Stimulated activated CD4-positive, alpha-beta T cell treated with anti-CD3 and anti-CD28 coated beads, Interleukin-1b, Interleukin-23, amount 100 ng/mL, for 1 hour (primary cell): ENCODE results near the gene MYO5A.
A peak's percentile ranks its signal among the peaks of the same experiment; 100 is the strongest.
"Not testable (repeated sequence)": the region's sequence is repeated elsewhere in the genome, so short reads cannot be mapped to it uniquely, and the experiment has no call there.

Experiments
- DNase-seq, 2 donors: peaks; one replicate each; pipeline ENCODE4 v3.0.0-alpha.2; 2020; ENCODE audit warnings: low read depth in 2 of 2

The MYO5A gene

DNA sequence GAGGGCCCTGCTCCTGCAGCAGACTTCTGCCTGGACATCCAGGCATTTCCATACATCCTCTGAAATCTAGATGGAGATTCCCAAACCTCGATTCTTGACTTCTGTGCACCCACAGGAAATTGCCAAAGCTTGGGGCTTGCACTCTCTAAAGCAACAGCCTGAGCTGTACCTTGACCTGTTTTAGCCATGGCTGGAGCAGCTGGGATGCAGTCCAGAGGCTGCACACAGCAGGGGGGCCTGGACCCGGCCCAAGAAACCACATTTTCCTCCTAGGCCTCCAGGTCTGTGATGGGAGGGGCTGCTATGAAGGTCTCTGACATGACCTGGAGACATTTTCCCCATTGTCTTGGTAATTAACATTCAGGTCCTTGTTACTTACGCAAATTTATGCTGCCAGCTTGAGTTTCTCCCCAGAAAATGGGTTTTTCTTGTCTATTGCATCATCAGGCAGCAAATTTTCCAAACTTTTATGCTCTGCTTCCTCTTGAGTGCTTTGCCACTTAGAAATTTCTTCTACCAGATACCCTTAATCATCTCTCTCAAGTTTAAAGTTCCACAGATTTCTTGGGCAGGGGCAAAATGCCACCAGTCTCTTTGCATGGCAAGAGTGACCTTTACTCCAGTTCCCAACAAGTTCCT lies 11.8 kb upstream of the MYO5A start:
- DNase-seq: no peak

DNA sequence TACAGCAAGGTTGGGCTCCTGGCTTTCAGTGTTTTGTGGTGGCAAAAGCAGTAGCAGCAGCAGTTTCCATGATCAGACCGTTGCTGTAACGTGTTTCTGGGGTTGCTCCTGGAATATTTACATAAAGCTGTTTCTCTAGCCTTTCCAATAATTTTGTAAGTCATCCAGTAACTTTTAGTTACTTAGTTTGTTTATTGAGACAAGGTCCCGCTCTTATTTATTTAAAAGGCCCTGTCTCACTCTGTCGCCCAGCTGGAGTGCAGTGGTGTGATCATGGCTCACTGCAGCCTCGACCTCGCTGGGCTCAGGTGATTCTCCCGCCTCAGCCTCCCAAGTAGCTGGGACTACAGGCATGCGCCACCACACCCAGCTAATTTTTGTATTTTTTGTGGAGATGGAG lies 8.8 kb upstream of the MYO5A start:
- no peak for DNase-seq

DNA sequence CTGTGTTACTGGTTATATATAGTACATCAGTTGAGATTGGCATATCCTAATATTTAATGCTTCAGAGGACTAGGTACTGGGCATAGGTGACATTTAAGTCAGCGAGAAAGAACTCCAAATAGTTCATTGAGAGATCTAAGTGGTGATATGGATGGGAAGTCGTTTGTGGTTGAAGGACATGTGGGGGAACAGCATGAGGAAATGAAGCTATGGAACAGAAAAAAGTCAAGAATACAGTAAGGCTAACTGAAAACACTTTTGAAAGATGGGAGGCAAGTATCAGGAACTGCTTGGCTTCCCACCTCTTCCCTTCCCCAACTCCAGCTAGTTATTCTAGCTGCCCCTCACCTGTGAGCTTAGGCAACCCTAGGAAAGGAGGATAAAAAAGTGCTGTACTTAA lies 3.7 kb upstream of the MYO5A start:
- no peak for DNase-seq

DNA sequence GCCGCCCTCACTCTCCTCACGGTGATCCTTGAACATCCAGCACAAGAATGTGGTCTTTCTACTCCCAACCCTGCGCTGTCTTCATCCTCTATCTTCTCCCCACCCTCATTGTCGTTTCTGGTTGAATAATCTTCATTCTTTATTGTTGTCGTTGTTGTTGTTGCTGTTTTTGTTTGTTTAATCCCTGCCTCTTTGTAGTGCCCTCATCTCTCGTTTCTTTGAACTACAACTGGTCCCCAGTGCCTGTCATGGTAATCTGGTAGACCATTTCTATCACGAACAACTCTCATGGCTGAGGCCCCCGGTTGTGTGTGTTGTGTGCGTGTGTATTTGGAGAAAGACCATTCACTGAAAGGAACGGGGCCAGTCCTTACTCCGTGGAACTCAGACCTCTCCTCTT lies 1.3 kb upstream of the MYO5A start:
- no peak for DNase-seq

DNA sequence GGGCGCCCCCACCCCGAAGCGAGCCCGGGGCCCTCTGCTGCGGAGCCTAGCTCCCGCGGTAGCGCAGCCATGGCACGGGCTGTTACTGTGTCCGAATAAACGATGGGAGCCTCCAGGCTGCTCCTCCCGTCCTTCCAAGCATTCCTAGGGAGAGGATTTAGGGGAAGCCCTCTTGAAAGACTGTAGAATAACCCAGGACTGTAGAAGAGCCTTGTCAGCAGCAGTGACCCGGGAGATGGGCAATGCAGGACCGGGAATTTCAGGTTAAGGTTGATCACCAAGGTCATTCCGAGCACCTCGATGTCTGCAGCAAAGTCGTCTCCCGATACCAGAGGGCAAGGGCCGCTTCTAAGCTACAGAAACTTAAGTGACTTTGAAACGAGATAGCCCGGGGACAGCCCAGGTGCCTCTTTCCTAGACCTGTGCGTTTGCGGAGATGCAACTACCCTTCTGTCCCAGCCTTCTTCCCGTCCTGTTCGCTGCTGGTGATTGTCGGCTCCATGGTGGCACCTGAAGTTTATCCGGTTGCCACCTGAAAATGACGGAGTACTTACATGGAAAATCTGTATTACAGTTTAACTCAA lies 753 bp upstream of the MYO5A start:
- peak in 1 of 2 donors; percentile 11 for DNase-seq

DNA sequence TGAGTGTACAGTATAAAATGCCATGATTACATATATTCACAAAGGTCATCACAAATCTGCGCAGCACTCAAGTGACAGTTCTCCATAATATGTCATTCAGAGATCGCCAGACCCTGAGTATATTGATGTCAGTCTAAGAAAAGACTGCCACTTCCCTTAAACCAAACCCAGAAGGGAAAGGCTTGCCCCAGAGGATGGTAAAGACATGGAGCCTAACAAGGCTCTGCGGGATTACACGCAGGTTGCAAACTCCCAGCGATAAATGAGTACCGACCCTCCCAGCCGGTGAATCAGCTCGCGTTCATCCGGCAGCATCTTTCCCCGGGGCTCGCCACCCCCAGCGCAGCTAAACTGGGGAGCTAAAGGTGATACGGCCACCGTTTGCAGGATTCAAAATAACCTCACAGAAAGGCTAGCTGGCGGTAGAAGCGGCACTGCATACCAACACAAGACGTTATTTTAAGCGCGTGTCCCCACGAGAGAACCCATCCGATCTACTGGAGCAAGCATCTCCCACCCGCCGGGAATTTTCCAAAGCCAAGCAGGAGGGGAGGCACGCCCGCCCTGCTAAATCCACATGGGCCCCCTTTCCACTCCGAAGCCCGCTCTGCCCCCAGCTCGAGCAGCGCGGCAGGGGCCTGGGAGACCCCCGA lies 643 bp downstream of the MYO5A start:
- DNase-seq: peak in 1 of 2 donors; percentile 15

DNA sequence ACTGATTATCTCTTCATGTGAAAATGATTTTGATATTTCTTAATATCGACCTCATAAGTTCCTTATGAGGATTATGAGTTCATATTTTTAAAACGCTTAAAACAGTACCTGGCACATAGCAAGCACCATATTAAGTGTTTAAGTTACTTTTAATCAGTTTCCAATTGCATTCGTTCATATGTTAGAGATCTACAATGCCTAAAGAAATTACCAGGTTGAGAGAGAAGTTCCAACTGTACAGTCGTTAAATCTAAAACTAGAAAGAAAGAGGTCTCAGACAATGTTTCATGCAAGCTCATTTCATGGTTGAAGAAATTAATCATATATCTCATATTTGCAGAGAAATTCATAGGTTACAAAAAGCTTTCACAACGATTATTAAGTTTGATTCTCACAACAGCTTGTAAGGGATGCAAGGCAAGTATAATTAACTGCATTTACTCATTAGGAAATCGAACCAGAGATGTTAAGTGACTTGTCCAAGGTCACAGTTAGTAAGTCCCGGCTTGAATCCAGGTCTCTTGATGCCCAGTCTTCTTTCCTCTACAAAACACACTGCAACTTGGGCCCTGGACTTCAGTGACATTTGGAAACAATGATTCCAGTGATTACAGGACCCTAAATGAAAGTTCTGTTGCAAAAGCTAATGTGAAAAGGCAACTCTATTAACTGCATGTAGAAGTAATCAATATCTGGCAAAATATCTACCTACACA lies 1.3 kb downstream of the MYO5A start:
- no peak for DNase-seq

DNA sequence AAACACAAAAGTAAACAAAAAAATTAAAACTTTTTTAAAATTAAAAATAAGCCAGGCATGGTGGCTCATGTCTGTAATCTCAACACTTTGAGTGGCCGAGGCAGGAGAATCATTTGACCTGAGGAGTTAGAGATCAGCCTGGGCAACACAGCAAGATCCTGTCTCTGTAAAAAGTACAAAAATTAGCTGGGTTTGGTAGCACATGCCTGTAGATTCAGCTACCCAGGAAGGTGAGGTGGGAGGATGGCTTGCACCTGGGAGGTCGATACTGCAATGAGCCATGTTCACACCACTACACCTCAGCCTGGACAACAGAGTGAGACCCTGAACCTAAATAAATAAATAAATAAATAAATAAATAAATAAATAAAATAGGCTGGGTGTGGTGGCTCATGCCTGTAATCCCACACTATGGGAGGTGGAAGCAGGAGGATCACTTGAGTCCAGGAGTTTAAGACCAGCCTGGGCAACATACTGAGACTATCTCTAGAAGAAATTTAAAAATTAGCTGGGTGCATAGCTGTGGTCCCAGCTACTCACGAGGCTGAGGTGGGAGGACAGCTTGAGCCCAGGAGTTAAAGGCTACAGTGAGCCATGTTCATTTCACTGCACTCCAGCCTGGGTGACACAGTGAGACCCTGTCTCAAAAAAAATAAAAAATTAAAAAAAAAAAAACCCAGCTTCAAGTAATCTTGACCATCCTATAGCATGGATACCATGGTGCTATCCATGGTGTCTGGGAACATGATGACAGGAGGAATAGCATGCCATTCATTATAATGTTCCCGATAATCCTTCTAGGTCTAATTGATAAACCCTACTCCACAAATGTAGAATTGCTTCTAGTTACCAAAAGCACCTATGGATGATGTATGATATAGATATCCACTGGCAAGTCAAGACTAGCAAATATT lies 4.2 kb downstream of the MYO5A start:
- DNase-seq: no peak

DNA sequence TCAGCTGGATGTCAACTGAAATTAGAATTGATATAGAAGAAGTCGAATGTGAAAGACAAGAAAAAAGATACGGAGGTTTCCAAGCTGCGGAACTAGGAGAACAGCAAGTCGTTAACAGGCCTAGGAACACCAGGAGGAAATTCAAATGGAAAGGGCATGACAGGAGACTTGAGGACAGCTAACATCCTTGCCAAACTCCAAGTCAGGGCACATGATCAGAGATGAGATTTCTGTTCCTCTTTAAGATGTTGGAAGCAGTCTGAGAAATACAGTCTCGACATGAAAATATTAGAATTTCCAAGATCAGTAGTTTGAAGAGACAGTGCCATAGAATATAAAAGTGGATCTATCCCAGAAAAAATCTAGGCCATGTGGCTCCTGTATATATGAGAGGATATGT lies 5.0 kb downstream of the MYO5A start:
- DNase-seq: no peak

DNA sequence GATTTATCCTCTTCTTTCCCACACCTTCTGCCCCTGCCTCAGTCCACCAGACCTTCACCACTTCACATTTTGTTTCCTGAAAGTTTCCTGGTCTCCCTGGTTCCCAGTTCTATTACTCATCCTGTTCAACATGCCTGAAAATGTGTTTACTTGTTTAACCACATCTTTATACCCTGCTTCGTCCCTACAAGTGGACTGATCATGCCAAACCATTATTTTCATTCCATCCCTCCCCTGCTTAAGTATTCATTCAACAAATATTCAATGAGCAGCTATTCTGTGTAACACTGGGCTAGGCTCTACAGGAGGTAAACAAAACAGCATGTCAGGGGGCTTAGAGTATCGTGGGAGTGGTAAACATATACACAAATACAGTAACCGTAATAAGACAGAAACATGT lies 5.5 kb downstream of the MYO5A start:
- DNase-seq: no peak

DNA sequence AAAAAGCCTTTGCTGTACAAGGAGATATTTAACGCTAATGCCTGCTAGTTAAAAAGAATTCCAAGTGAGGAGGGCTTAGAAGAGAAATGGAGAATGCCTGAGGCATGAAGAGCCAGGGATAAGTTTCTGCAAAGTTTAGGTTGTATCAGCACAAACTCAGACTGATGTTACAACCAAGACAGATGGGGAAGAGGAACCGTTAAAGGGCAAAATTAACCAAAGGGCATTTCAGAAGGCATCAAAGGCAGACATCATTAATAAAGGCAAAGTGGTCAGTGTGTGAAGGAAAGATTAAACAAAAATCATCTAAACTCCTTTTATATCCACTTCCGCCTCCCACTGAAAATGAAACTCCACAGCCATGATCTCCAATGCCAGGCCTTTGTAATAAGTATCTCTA lies 7.0 kb downstream of the MYO5A start:
- no peak for DNase-seq

DNA sequence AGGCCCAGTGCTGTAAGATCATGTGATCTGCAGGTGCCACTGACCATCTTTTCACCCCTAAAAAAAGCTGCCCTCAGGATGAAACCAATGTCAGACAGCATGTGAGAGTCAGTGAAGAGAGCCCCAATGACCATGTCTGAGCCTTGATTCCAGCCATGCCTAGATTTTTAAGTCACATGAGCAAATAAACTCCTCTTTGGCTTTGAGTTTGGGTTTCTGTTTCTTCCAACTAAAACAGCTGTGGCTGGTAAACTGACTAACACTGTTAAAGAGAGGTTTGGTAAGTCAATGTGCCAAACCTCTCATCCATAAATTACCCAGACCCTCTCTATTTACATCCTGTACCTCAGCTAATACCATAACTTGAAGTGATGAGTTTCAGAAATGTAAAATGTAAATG lies 8.3 kb downstream of the MYO5A start:
- DNase-seq: no peak

DNA sequence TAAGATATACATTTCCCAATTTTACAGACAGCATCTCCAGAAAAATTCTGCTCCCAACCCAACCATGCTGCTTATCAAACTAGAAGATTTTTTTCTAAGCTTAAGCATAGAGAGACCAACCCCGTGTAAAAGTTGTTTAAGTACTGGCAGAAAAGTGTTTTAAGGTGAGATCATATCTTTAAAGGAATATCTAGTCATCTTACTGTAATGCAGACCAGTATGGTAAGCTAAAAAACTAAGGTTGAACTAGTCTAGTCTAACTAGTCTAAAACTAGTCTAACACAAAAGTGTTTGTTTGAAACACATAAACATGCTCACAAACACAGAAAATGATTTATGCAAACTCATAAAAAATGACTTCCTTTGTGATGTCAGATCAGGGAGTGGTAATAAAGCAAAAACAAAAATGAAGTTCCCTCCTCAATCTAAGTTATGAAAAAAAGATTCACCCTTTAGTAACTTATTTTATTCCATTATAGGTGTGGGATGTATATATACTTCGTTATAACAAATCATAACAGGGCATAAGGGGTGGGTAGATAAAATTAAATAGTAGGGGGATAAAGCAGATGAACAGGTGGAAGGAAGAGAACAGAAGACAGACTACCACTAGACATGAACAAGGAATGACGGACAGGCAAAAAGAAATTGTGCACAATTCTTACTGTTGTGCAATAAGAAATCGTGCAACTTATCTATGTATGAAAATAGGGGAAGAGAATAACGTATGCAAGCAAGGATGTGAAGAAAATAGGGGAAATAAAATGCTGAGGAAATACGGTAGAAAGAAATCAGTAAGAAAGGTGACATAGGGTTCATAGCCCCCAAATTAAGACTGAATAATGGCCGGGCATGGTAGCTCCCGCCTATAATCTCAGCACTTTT lies 10.0 kb downstream of the MYO5A start:
- DNase-seq: no peak

DNA sequence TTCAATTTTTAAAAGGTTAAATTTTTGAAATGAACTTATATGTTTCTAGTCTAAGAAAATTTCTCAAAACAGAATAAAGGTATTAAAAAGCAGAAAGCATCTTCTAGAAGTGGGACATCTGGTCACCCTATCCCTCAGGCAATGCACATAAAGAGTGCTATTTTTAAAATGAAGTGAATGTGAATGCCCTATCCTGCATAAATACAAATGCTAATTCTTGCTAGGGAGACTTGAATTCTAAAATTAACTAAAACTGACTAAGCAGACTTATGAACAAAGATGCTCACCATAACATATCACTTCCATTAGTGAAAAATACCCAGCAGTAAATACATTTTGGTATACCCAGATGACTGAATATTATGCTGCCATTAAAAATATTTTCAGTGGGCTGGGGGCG lies 11.7 kb downstream of the MYO5A start:
- DNase-seq: no peak

DNA sequence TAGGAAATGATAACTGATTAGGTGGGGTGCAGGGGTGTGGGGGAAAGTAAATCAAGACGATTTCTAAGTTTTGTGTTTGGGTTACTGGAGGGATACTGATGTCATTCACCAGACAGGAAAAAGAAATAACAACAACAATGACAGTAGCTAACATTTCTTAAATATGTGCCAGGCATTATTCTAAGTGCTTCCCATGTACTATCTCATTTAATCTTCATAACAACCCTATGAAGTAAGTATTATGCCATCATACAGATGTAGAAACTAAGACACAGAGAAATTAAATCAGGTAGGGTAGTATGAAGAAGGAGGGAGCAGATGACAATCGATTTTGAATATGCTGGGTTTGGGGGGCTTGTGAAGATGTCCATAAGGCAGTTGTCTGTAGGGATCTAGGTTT lies 13.3 kb downstream of the MYO5A start:
- no peak for DNase-seq

DNA sequence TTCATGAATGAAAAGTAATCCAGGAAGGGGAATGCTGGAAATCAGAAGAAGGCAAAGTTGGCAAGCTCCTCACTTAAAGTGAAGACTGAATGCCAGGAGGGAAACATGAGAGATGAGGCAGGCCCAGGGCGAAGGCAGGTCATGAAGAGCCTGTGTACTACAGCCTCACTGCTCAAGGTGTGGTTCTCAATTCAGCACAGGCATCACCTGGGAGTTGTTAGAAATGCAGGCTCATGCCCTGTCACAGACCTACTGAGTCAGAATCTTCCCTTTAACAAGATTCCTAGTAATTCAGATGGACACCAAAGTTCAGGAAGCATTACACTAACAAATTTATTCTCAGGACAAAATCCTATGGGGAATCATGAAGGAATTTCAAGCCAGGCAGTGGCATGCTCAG lies 14.2 kb downstream of the MYO5A start:
- no peak for DNase-seq

DNA sequence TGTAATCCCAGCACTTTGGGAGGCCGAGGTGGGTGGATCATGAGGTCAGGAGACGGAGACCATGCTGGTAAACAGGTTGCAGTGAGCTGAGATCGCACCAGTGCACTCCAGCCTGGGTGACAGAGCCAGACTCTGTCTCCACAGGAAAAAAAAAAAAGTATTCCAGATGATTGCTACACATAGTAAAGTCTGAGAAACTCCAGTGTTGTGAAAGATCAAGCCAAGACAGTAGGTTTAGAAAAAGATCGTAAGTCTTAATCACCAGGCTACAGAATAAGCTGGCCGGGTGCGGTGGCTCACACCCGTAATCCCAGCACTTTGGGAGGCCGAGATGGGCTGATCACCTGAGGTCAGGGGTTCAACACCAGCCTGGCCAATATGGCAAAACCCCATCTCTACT lies 15.8 kb downstream of the MYO5A start:
- DNase-seq: not testable (repeated sequence)

DNA sequence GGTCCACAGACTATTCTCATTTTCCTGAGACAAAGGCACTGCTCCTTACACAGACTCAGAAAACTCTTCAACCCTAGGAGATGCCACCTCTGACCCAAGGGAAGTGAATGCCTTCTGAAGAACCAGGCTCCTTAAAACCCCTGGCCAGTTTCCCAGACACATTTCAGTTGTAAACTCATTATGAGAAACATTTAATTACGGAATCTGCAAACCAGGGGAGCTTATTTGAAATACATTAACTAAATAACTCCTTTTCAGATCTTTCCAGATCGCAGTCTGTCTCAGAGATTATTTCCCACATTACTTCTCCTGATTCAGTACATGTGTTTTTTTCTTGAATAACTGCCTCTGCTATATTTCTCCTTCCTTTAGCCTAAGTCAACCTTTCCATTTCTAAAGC lies 17.6 kb downstream of the MYO5A start:
- DNase-seq: no peak

DNA sequence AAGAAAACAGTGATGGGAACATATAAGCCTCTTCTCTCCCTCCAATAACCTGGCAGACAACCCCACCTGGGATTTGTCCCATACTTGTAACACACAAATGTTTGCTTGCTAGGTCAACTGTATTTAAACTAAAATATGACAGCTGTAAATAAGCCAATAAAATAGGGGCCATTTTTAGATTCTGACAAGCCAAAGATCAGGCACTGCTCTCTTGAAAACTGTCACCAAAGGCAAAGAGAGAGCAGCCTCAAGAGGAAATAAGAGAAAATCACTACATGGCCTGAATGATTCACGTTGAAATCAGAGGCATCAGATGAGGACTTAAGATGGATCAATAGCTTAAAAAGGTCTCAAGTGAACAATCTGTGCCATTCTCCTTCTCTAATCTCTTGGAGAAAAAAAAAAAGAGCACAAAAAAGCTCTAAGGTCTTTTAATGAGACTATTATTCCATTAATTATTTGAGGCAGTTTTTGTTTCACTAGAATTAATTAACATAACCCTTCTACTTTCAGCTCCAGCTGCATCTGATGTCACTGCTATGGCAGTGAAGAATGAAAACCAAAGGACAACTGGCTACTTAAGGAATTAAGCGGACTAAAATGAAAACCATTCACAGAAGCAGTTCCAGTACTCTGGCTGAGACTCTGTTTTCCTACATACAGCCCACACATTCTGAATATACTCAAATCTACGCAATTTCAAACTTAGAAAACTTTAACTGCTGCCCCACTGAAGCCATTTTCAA lies 19.0 kb downstream of the MYO5A start:
- no peak for DNase-seq

DNA sequence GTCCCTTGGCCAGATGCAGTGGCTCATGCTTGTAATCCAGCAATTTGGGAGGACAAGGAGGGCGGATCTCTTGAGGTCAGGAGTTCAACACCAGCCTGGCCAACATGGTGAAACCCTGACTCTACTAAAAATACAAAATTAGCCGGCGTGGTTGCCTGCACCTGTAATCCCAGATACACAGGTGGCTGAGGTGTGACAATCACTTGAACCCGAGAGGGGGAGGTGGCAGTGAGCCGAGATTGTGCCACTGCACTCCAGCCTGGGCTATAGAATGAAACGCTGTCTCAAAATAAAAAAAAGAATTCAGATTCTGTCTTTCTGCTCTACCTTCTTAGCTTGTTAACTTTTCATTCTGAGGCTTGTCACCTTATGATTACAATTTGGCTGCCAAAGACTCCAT lies 22.1 kb downstream of the MYO5A start:
- no peak for DNase-seq
